Neural progenitor cell (in vitro differentiated cells): Measurements from ENCODE around the gene LRP1B. TPM values are rescaled to one million over a fixed set of nuclear protein-coding genes. Genes with fewer than 3 reads are reported as not detected.
A peak's percentile ranks its signal among the peaks of the same experiment; 100 is the strongest.

ENCODE experiments used
- DNase-seq: peaks from one replicate; pipeline ENCODE4 v3.0.0-alpha.2; 2016; ENCODE audit warnings: low spot score
- H2AFZ ChIP-seq: fragments of 200-600 bp; sonication (generic); replicated peaks from 2 replicates; pipeline ENCODE4 v1.6.1; 2016; ENCODE audit warnings: antibody characterized with exemption
- H3F3A ChIP-seq: fragments of 200-600 bp; sonication (generic); 2 replicates; pipeline ENCODE4 v1.6.1; 2016; ENCODE audit warnings: antibody characterized with exemption, low read depth
- H3K27ac ChIP-seq: fragments of 200-600 bp; sonication (generic); 2 replicates; pipeline ENCODE4 v1.5.1; 2016; ENCODE audit warnings: mild to moderate bottlenecking
- H3K27me3 ChIP-seq: fragments of 200-600 bp; sonication (generic); 2 replicates; pipeline ENCODE4 v1.6.1; 2016; ENCODE audit warnings: mild to moderate bottlenecking, moderate library complexity
- H3K36me3 ChIP-seq: fragments of 200-600 bp; sonication (generic); 2 replicates; pipeline ENCODE4 v1.5.1; 2016
- H3K4me1 ChIP-seq: fragments of 200-600 bp; sonication (generic); 2 replicates; pipeline ENCODE4 v1.6.1; 2016; ENCODE audit warnings: mixed run types
- H3K4me2 ChIP-seq: fragments of 200-600 bp; sonication (generic); 2 replicates; pipeline ENCODE4 v1.6.1; 2016
- H3K4me3 ChIP-seq: fragments of 200-600 bp; sonication (generic); 2 replicates; pipeline ENCODE4 v1.5.1; 2016
- H3K79me2 ChIP-seq: fragments of 200-600 bp; sonication (generic); 2 replicates; pipeline ENCODE4 v1.6.1; 2016; ENCODE audit warnings: low read depth
- H3K9ac ChIP-seq: fragments of 200-600 bp; sonication (generic); 2 replicates; pipeline ENCODE4 v1.6.1; 2016
- H3K9me3 ChIP-seq: fragments of 200-600 bp; sonication (generic); 2 replicates; pipeline ENCODE4 v1.5.1; 2016; ENCODE audit warnings: low read depth
- H4K20me1 ChIP-seq: fragments of 200-600 bp; sonication (generic); 2 replicates; pipeline ENCODE4 v1.6.1; 2016; ENCODE audit warnings: low read depth
- H3K27ac Mint-ChIP-seq: 3 replicates; pipeline ENCODE4 v1.8.0; 2021; ENCODE audit warnings: mixed read lengths
- H3K27me3 Mint-ChIP-seq: 2 replicates; pipeline ENCODE4 v1.8.0; 2022; ENCODE audit warnings: low read depth, mild to moderate bottlenecking, inconsistent platforms, moderate library complexity, mixed read lengths; ENCODE audit not compliant: insufficient read depth
- H3K36me3 Mint-ChIP-seq: 3 replicates; pipeline ENCODE4 v1.8.0; 2021; ENCODE audit warnings: mixed read lengths
- H3K4me1 Mint-ChIP-seq: 3 replicates; pipeline ENCODE4 v1.8.0; 2021; ENCODE audit warnings: mixed read lengths
- H3K4me3 Mint-ChIP-seq: 3 replicates; pipeline ENCODE4 v1.8.0; 2021; ENCODE audit warnings: mild to moderate bottlenecking, moderate library complexity, mixed read lengths
- H3K9me3 Mint-ChIP-seq: 3 replicates; pipeline ENCODE4 v1.8.0; 2020; ENCODE audit warnings: mixed read lengths
- EZH2 ChIP-seq: fragments of 200-600 bp; sonication (generic); IDR thresholded peaks from 2 replicates; pipeline ENCODE4 v1.6.1; 2017; ENCODE audit warnings: antibody characterized with exemption, mild to moderate bottlenecking, moderate library complexity
- EZH2phosphoT487 ChIP-seq: fragments of 200-600 bp; sonication (generic); IDR thresholded peaks from 2 replicates; pipeline ENCODE4 v1.6.1; 2017; ENCODE audit warnings: antibody characterized with exemption
- total RNA-seq: library from RNA; depleted of rRNA; stranded (reverse); fragments of >200 nt; gene quantifications from 2 replicates; pipeline ENCODE4 v1.2.3, GENCODE V29; 2015; ENCODE audit warnings: low replicate concordance
- TF ChIP-seq, protein P1 (sequence below): fragments of 200-600 bp; sonication (generic); IDR thresholded peaks from 2 replicates; pipeline ENCODE4 v1.5.1; 2017; ENCODE audit warnings: antibody characterized with exemption, mild to moderate bottlenecking

LRP1B gene
- total RNA-seq, 1 donor from 2014 or later = not detected

DNA sequence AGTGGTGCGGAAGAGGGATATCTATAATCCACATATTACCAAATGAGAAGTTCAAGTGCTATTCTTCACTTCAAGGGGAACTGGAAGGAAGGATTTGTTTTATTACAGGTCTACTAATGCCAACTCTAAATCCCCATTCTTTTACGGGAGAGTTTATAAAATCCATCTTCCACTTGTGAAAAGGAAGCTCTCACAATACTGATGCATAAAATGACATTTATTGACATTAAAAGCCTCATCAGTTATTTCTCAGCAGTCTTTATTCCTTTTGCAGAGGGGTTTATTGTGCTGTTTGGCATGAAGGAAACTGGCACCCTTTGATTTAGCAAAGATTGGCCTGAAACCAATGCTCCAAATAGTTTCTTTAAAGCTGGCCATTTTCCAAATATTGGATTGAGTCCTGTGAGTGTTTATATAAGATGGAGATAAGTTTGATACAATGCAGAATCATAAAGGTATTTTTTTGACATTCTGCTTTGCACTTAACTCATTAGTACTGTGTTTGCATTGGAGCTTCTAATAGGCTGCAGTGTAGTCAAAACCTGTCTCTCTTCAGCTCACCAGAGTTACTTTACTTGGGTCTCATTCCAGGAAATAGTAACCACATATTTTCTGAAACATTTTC, 26.6 kb downstream of the LRP1B start:
- no peaks in the 10 kb centered on the region for H3K27me3 Mint-ChIP-seq
- Histone ChIP-seq H3K27me3 (no peaks in the 10 kb centered on the region), H3K36me3 (no peaks in the 10 kb centered on the region), H3K27ac (no peak overlapping the region), H3K4me3 (no peak overlapping the region), H2AFZ (no peak overlapping the region), H3F3A (no peaks in the 10 kb centered on the region), H3K9ac (no peak overlapping the region), H3K9me3 (no peaks in the 10 kb centered on the region), H4K20me1 (no peaks in the 10 kb centered on the region), H3K4me1 (no peaks in the 10 kb centered on the region), H3K4me2 (no peak overlapping the region), H3K79me2 (no peaks in the 10 kb centered on the region)
- H3K9me3 Mint-ChIP-seq = no peaks in the 10 kb centered on the region
- no peak overlapping the region for H3K27ac Mint-ChIP-seq
- no peaks in the 10 kb centered on the region for H3K4me1 Mint-ChIP-seq
- H3K4me3 Mint-ChIP-seq = no peak overlapping the region
- DNase-seq = no peak
- TF ChIP-seq EZH2 = no peak
- TF ChIP-seq EZH2phosphoT487 = no peak
- TF ChIP-seq, protein P1, sequence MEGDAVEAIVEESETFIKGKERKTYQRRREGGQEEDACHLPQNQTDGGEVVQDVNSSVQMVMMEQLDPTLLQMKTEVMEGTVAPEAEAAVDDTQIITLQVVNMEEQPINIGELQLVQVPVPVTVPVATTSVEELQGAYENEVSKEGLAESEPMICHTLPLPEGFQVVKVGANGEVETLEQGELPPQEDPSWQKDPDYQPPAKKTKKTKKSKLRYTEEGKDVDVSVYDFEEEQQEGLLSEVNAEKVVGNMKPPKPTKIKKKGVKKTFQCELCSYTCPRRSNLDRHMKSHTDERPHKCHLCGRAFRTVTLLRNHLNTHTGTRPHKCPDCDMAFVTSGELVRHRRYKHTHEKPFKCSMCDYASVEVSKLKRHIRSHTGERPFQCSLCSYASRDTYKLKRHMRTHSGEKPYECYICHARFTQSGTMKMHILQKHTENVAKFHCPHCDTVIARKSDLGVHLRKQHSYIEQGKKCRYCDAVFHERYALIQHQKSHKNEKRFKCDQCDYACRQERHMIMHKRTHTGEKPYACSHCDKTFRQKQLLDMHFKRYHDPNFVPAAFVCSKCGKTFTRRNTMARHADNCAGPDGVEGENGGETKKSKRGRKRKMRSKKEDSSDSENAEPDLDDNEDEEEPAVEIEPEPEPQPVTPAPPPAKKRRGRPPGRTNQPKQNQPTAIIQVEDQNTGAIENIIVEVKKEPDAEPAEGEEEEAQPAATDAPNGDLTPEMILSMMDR = no peak
- no peaks in the 10 kb centered on the region for H3K36me3 Mint-ChIP-seq

DNA sequence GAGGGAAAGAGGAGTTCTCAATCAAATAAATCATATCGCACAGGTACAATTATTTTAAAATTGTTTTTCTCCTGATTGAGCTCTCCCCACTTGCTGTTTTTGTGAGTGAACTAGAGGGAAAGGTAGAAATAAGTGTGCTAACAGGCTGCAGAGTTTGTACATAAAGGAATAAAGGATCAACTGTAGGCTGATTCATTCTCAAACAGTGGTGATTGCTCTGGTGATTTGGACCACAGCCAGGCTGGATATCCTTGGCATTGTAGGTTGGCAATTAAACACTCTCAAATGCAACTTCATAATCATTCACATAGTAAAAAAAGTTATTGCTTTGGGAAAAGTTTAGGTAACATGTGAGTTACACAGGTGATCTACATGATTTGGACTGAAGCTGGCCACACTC, 29.8 kb downstream of the LRP1B start:
- H3K4me1 ChIP-seq = no peaks in the 10 kb centered on the region
- peak overlapping the region; percentile 12 for H2AFZ ChIP-seq
- no peaks in the 10 kb centered on the region for H3K36me3 ChIP-seq
- H3K27me3 ChIP-seq = no peaks in the 10 kb centered on the region
- no peak overlapping the region for H3K27ac Mint-ChIP-seq
- no peaks in the 10 kb centered on the region for H3K79me2 ChIP-seq
- H3K4me3 Mint-ChIP-seq = no peak overlapping the region
- no peaks in the 10 kb centered on the region for H3K4me1 Mint-ChIP-seq
- H3K4me2 ChIP-seq = no peak overlapping the region
- no peak overlapping the region for H3K27ac ChIP-seq
- no peaks in the 10 kb centered on the region for H3K36me3 Mint-ChIP-seq
- H3K9ac ChIP-seq = no peak overlapping the region
- TF ChIP-seq EZH2phosphoT487 (no peak), EZH2 (no peak)
- TF ChIP-seq, protein P1 = no peak
- no peaks in the 10 kb centered on the region for H4K20me1 ChIP-seq
- no peak overlapping the region for H3K4me3 ChIP-seq
- DNase-seq = no peak
- no peaks in the 10 kb centered on the region for H3F3A ChIP-seq
- no peaks in the 10 kb centered on the region for H3K27me3 Mint-ChIP-seq
- no peaks in the 10 kb centered on the region for H3K9me3 Mint-ChIP-seq
- no peaks in the 10 kb centered on the region for H3K9me3 ChIP-seq

DNA sequence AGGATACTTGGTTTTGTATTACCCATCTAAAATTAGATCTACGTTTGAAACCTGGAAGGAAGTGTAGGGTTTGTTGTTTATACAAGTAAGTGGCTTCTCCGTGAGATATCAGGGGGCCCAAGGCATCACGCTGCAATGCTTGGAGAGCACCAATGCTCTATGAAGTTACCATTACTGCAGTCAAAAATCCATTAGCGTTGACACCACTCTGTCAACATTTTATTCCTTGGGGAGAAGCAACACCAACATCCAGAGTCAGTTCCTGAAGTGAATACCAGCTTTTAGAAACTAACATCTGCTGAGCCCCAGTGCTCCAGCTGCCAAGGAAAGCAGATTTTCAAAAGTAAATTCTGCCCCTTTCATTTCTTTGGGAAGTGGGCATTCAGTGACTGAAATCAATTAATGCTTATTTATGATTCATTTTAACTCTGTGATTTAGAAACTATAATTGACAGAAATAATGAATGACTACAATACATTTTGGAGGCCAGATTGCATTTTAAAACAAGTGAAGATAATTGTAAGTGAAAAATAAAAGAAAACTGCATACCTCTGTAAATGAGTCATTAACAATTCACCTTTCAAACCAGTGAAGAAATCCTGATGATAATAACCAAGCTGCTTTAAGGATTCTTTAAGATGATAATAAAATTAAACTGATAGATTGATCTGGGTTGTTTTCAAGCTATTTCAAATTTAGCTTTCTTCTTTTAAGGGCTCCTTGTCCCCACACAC, 30.5 kb downstream of the LRP1B start:
- H3K27ac Mint-ChIP-seq = no peak overlapping the region

More for the DNA sequence above, 30.5 kb downstream of the LRP1B start:
- TF ChIP-seq, protein P1 = no peak
- TF ChIP-seq EZH2 (no peak), EZH2phosphoT487 (no peak)
- Histone ChIP-seq H3K9me3 (no peaks in the 10 kb centered on the region), H4K20me1 (no peaks in the 10 kb centered on the region), H2AFZ (peak overlapping the region; percentile 27), H3K9ac (no peak overlapping the region), H3K36me3 (no peaks in the 10 kb centered on the region), H3K4me2 (no peak overlapping the region), H3K27ac (no peak overlapping the region), H3K4me3 (no peak overlapping the region), H3K79me2 (no peaks in the 10 kb centered on the region), H3F3A (no peaks in the 10 kb centered on the region), H3K27me3 (no peaks in the 10 kb centered on the region), H3K4me1 (no peaks in the 10 kb centered on the region)
- Mint-ChIP-seq H3K9me3 (no peaks in the 10 kb centered on the region), H3K27me3 (no peaks in the 10 kb centered on the region), H3K4me1 (no peaks in the 10 kb centered on the region), H3K4me3 (no peak overlapping the region), H3K36me3 (no peaks in the 10 kb centered on the region)
- DNase-seq = no peak
